WERI-Rb-1 (cell line): ENCODE results near the gene CCDC39.

Experiments
- DNase-seq: peaks from one replicate; pipeline ENCODE4 v3.0.0-alpha.2; 2020
- H3K27ac ChIP-seq: fragments of 250-450 bp; sonication (Bioruptor Pico); 2 replicates; pipeline ENCODE4 v1.5.1; 2020; ENCODE audit warnings: mild to moderate bottlenecking, moderate library complexity
- H3K27me3 ChIP-seq: fragments of 250-450 bp; sonication (Bioruptor Pico); 2 replicates; pipeline ENCODE4 v1.5.1; 2021; ENCODE audit warnings: mild to moderate bottlenecking, low read depth, moderate library complexity; ENCODE audit not compliant: insufficient read depth, severe bottlenecking
- H3K36me3 ChIP-seq: fragments of 250-450 bp; sonication (Bioruptor Pico); 2 replicates; pipeline ENCODE4 v1.5.1; 2020; ENCODE audit warnings: mild to moderate bottlenecking, moderate library complexity
- H3K4me3 ChIP-seq: 2 replicates; pipeline ENCODE4 v1.5.1; 2011; ENCODE audit warnings: low read depth, mild to moderate bottlenecking, control low read depth, low read length
- H3K9me3 ChIP-seq: fragments of 250-450 bp; sonication (Bioruptor Pico); 2 replicates; pipeline ENCODE4 v1.5.1; 2021; ENCODE audit warnings: mild to moderate bottlenecking, moderate library complexity; ENCODE audit not compliant: severe bottlenecking
- TF ChIP-seq, protein P1 (sequence below): IDR thresholded peaks from 2 replicates; pipeline ENCODE4 v1.5.1; 2011; ENCODE audit warnings: low read depth, mild to moderate bottlenecking, control low read depth, inconsistent platforms, low read length

Gene CCDC39

GRCh38 chr3:180683816-180684215 is 4.5 kb upstream of the CCDC39 start:
- Histone ChIP-seq H3K4me3 (no peak overlapping the region), H3K9me3 (no peaks in the 10 kb centered on the region), H3K36me3 (no peaks in the 10 kb centered on the region), H3K27ac (no peak overlapping the region), H3K27me3 (no peaks in the 10 kb centered on the region)
- TF ChIP-seq, protein P1, sequence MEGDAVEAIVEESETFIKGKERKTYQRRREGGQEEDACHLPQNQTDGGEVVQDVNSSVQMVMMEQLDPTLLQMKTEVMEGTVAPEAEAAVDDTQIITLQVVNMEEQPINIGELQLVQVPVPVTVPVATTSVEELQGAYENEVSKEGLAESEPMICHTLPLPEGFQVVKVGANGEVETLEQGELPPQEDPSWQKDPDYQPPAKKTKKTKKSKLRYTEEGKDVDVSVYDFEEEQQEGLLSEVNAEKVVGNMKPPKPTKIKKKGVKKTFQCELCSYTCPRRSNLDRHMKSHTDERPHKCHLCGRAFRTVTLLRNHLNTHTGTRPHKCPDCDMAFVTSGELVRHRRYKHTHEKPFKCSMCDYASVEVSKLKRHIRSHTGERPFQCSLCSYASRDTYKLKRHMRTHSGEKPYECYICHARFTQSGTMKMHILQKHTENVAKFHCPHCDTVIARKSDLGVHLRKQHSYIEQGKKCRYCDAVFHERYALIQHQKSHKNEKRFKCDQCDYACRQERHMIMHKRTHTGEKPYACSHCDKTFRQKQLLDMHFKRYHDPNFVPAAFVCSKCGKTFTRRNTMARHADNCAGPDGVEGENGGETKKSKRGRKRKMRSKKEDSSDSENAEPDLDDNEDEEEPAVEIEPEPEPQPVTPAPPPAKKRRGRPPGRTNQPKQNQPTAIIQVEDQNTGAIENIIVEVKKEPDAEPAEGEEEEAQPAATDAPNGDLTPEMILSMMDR = no peak
- no peak for DNase-seq

DNA sequence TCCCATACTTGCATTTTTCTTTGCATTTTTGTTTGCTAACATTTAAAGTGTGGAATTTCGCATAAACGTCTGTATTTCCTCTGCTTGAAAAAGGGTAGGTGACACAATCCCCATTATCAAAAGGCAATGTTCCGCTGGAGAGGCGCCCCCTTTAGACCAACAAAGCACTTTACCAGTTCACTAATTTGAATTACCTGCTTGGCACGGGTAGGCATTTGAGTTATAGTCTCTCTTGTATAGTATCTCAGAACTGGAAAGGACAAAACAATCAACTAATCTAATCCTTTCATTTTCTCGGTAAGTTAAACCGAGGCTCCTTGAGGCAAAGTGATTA is 775 bp upstream of the CCDC39 start:
- no peaks in the 10 kb centered on the region for H3K27me3 ChIP-seq

DNA sequence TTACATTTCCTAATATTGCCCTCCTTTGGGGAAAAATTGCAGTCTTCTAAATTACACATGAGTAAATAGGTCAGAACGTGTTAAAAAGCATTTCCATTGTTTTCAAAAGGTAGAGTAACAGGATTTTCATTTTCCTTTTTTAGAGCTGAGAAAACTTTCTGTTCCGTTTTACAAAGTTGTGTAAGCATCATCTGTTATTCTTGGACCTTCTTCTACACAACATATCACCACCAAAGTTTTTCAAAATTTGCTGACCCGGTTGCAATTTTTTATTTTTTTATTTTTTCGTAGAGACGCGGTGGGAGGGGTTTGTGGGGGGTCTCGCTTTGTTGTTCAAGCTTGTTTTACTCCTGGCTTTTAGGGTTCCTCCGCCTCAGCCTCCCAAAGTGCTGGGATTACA is 1.1 kb downstream of the CCDC39 start:
- Histone ChIP-seq H3K9me3 (no peaks in the 10 kb centered on the region), H3K4me3 (peak overlapping the region; percentile 61; the same call in 1 of the 2 replicates), H3K27me3 (no peaks in the 10 kb centered on the region), H3K27ac (no peak overlapping the region), H3K36me3 (no peaks in the 10 kb centered on the region)
- no peak for DNase-seq
- TF ChIP-seq, protein P1 = no peak

More for the DNA sequence above, 775 bp upstream of the CCDC39 start:
- Histone ChIP-seq H3K4me3 (peak overlapping the region; percentile 61), H3K27ac (no peak overlapping the region), H3K36me3 (no peaks in the 10 kb centered on the region), H3K9me3 (no peaks in the 10 kb centered on the region)
- TF ChIP-seq, protein P1 = peak; percentile 75
- peak; percentile 60 for DNase-seq

DNA sequence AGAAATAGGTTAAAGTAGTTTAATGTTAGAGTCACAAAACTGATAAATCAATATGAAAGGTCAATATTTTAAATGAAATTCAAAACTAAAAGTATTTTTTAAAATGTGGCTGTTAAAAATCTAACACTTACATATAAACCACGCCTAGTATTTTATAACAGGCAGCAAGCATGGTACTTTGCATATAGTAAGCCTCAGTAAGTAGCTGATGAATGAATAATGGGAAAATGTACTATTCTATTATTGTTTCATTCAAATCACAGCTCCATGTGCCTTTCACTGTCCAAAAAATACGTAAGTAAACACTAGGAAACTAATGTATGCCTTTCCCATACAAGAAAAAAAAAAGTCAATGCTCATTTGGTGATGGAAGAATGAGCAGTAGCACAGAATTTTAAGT is 17.8 kb downstream of the CCDC39 start:
- TF ChIP-seq, protein P1 = no peak
- Histone ChIP-seq H3K27ac (no peak overlapping the region), H3K27me3 (no peaks in the 10 kb centered on the region), H3K36me3 (no peaks in the 10 kb centered on the region), H3K4me3 (no peak overlapping the region), H3K9me3 (no peaks in the 10 kb centered on the region)
- DNase-seq = no peak

GRCh38 chr3:180657094-180657493 is 22.2 kb downstream of the CCDC39 start:
- Histone ChIP-seq H3K27me3 (no peaks in the 10 kb centered on the region), H3K27ac (no peak overlapping the region), H3K9me3 (no peaks in the 10 kb centered on the region), H3K4me3 (no peak overlapping the region), H3K36me3 (no peaks in the 10 kb centered on the region)
- DNase-seq = no peak
- TF ChIP-seq, protein P1 = no peak

DNA sequence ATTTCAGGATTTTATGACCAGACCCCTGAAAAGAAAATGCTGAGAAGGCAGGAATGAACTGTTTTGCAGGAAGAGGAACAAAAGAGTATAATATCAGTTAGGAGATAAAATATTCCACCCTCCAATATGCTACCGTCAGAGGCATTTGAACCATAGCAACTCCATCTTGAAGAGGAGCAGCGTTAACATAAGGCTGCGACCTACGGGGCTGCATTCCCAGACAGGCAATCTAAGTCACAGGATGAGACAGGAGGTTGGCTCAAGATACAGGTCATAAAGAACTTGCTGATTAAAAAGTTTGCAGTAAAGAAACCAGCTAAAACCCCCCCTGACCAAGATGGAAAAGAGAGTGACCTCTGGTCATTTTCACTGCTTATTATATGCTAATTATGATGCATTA is 22.9 kb downstream of the CCDC39 start:
- TF ChIP-seq, protein P1 = no peak
- Histone ChIP-seq H3K9me3 (no peaks in the 10 kb centered on the region), H3K4me3 (no peak overlapping the region), H3K27me3 (no peaks in the 10 kb centered on the region), H3K27ac (no peak overlapping the region), H3K36me3 (no peaks in the 10 kb centered on the region)
- DNase-seq = no peak
